Tibial nerve (tissue), 4 donors: ENCODE data around the gene THSD4.

ENCODE experiments used
- CTCF ChIP-seq, 5 experiments: fragments of 200-600 bp in 3 of 5; fragments of 450-650 bp in 2 of 5; sonication (generic) in 3 of 5; IDR thresholded peaks; one replicate each; pipeline ENCODE4 v1.5.1; 2016 to 2019; ENCODE audit warnings: antibody characterized with exemption in 5 of 5, mild to moderate bottlenecking in 3 of 5, moderate library complexity in 2 of 5
- EP300 ChIP-seq, 2 donors: sonication (generic); formaldehyde crosslinking; IDR thresholded peaks; one replicate each; pipeline ENCODE4 v1.6.1; 2017; ENCODE audit warnings: antibody characterized with exemption in 2 of 2, mild to moderate bottlenecking in 1 of 2
- POLR2A ChIP-seq, 2 donors: fragments of 450-650 bp; IDR thresholded peaks; one replicate each; pipeline ENCODE4 v1.6.1; 2017; ENCODE audit warnings: antibody characterized with exemption in 2 of 2, mild to moderate bottlenecking in 2 of 2, moderate library complexity in 2 of 2

- TF ChIP-seq CTCF (IDR thresholded peaks at IDR 0.05): no peak
- TF ChIP-seq POLR2A (IDR thresholded peaks at IDR 0.05): no peak
- no peak for TF ChIP-seq EP300 (IDR thresholded peaks at IDR 0.05)
Measured at GRCh38 chr15:71276336-71276665, 161.0 kb downstream of the THSD4 start.
